Activated CD8-positive, alpha-beta memory T cell treated with anti-CD3 and anti-CD28 coated beads, Interleukin-2, amount 50 U/mL, for 1 hour (primary cell): ENCODE results near the gene TULP4.
"Not testable (repeated sequence)": the region's sequence is repeated elsewhere in the genome, so short reads cannot be mapped to it uniquely, and the experiment has no call there.

Experiments used
- DNase-seq: peaks from one replicate; pipeline ENCODE4 v3.0.0-alpha.2; 2020; ENCODE audit errors: extremely low read depth

TULP4 gene

GRCh38 chr6:158391276-158391675 lies 79.0 kb downstream of the TULP4 start:
- DNase-seq: no peak

- DNase-seq: not testable (repeated sequence)
Observed at GRCh38 chr6:158391977-158392376, 79.7 kb downstream of the TULP4 start.

GRCh38 chr6:158396136-158396535 lies 83.9 kb downstream of the TULP4 start:
- no peak for DNase-seq

- DNase-seq: no peak
Observed at GRCh38 chr6:158397578-158397977, 85.3 kb downstream of the TULP4 start.

GRCh38 chr6:158398252-158399024 lies 86.2 kb downstream of the TULP4 start:
- no peak for DNase-seq

GRCh38 chr6:158399040-158399700 lies 86.9 kb downstream of the TULP4 start:
- DNase-seq: no peak

GRCh38 chr6:158402184-158402583 lies 89.9 kb downstream of the TULP4 start:
- no peak for DNase-seq

GRCh38 chr6:158405321-158405831 lies 93.1 kb downstream of the TULP4 start:
- DNase-seq: not testable (repeated sequence)

GRCh38 chr6:158405933-158406332 lies 93.7 kb downstream of the TULP4 start:
- DNase-seq: no peak

- DNase-seq: no peak
Observed at GRCh38 chr6:158406736-158407135, 94.5 kb downstream of the TULP4 start.

- no peak for DNase-seq
Observed at GRCh38 chr6:158408013-158408412, 95.7 kb downstream of the TULP4 start.

- DNase-seq: no peak
Observed at GRCh38 chr6:158408552-158409130, 96.4 kb downstream of the TULP4 start.

- no peak for DNase-seq
Observed at GRCh38 chr6:158409451-158409850, 97.2 kb downstream of the TULP4 start.

GRCh38 chr6:158410784-158411183 lies 98.5 kb downstream of the TULP4 start:
- no peak for DNase-seq

GRCh38 chr6:158411998-158412397 lies 99.7 kb downstream of the TULP4 start:
- DNase-seq: no peak

- DNase-seq: no peak
Observed at GRCh38 chr6:158413028-158413427, 100.8 kb downstream of the TULP4 start.

- DNase-seq: no peak
Observed at GRCh38 chr6:158413814-158414565, 101.7 kb downstream of the TULP4 start.

- DNase-seq: no peak
Observed at GRCh38 chr6:158414851-158415262, 102.6 kb downstream of the TULP4 start.

- no peak for DNase-seq
Observed at GRCh38 chr6:158415666-158416065, 103.4 kb downstream of the TULP4 start.

- DNase-seq: no peak
Observed at GRCh38 chr6:158416883-158417759, 104.9 kb downstream of the TULP4 start.

GRCh38 chr6:158417760-158418098 lies 105.5 kb downstream of the TULP4 start:
- no peak for DNase-seq
